Loucy (cell line): ENCODE measurements around the gene RRM1.

Experiments used
- CTCF ChIP-seq: fragments of 200-600 bp; sonication (generic); conservative IDR thresholded peaks from 2 replicates; pipeline ENCODE4 v1.5.1; 2014; ENCODE audit warnings: mild to moderate bottlenecking, antibody characterized with exemption, low read length
- EZH2phosphoT487 ChIP-seq: fragments of 200-600 bp; IDR thresholded peaks from 2 replicates; pipeline ENCODE4 v1.6.1; 2018; ENCODE audit warnings: antibody characterized with exemption, mild to moderate bottlenecking, moderate library complexity, borderline replicate concordance

- TF ChIP-seq CTCF (no peak), EZH2phosphoT487 (no peak)
Measured at GRCh38 chr11:4086575-4087353, 7.8 kb upstream of the RRM1 start.
